G401.6 (cell line): Measurements from ENCODE around the gene FNDC5.

Experiments used
- FAIRE-seq: peaks from 2 replicates; lab custom pipeline; 2012; peaks lifted over from hg19 to GRCh38; lab: Jason Lieb, UNC

The FNDC5 gene

DNA sequence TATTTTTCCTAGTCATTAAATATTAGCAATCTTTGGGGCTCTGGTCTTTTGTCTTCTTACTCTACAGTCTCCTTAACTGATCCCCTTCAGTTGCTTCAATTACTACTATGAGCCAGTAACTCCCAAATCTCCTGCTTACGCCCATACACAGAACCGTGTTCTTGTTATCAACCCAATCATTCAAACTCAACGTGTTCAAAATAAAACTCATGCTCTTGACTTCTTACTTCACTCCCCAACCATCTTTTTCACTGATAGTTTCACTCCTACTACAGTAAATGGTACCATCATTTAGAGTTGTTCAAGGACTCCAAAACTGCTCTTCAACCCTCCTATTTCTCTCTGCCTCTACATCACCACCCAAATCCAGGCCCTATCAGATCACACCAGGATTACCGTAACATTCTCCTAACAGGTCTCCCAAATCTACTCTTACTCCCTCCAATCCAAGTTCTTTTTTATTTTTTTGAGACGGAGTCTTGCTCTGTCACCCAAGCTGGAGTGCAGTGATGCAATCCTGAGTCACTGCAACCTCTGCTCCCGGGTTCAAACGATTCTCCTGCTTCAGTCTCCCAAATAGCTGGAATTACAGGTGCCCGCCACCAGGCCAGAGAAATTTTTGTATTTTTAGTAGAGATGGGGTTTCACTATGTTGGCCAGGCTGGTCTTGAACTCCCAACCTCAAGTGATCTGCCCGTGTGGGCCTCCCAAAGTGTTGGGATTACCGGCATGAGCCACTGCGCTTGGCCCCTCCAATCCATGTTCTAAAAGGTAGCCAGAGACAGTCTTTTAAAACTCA is 56.6 kb downstream of the FNDC5 start:
- FAIRE-seq = no peak
